Fibroblast of mammary gland (primary cell): Measurements from ENCODE around the gene LMX1A.

Experiments used
- DNase-seq: peaks from one replicate; pipeline ENCODE4 v3.0.0-alpha.2; 2010; ENCODE audit warnings: low read depth
- H3K4me3 ChIP-seq: 2 replicates; pipeline ENCODE4 v1.5.1; 2011; ENCODE audit warnings: low read depth, mild to moderate bottlenecking, low read length, moderate library complexity; ENCODE audit not compliant: control insufficient read depth
- TF ChIP-seq, protein P1 (sequence below): conservative IDR thresholded peaks from 2 replicates; pipeline ENCODE4 v1.5.1; 2011; ENCODE audit warnings: low read depth, low read length, inconsistent platforms; ENCODE audit not compliant: control insufficient read depth, insufficient read depth

LMX1A gene

DNA sequence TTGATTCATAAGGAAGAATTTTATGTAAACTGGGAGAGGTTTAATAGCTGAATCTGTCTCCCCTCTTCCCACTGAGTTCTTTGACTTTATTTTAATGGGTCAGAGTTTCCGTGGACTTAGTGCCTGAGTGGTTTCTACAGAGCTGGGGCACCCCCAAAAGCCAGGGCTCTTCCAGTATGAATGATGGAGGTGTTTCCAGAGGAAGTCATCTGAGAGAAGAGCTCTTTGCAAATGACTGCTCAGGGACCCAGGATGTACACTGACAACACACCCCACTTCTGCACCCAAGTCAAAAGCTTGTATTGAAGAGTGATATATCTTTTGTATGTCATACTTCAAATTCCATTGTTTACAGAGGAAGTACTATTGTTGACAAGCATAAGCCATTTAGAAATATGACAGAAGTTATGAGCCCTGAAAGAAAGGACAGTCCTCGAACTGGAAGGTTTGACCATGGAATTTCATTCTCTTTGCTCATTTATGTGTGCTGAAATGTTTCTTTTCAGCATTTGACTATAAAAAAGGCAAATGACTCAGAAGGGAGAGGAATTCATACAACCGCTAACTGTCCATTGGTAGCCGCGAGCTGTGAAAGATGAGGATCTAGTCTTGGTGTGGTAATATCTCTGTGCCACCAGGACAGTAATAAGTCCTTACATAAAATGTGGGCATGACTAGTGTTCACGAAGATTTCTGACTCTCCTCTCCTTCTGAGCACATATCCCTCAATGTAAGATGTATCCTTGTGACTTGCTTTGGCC lies 25.4 kb upstream of the LMX1A start:
- H3K4me3 ChIP-seq, result no peak overlapping the region
- TF ChIP-seq, protein P1, sequence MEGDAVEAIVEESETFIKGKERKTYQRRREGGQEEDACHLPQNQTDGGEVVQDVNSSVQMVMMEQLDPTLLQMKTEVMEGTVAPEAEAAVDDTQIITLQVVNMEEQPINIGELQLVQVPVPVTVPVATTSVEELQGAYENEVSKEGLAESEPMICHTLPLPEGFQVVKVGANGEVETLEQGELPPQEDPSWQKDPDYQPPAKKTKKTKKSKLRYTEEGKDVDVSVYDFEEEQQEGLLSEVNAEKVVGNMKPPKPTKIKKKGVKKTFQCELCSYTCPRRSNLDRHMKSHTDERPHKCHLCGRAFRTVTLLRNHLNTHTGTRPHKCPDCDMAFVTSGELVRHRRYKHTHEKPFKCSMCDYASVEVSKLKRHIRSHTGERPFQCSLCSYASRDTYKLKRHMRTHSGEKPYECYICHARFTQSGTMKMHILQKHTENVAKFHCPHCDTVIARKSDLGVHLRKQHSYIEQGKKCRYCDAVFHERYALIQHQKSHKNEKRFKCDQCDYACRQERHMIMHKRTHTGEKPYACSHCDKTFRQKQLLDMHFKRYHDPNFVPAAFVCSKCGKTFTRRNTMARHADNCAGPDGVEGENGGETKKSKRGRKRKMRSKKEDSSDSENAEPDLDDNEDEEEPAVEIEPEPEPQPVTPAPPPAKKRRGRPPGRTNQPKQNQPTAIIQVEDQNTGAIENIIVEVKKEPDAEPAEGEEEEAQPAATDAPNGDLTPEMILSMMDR, result no peak
- DNase-seq, result peak; percentile 52

DNA sequence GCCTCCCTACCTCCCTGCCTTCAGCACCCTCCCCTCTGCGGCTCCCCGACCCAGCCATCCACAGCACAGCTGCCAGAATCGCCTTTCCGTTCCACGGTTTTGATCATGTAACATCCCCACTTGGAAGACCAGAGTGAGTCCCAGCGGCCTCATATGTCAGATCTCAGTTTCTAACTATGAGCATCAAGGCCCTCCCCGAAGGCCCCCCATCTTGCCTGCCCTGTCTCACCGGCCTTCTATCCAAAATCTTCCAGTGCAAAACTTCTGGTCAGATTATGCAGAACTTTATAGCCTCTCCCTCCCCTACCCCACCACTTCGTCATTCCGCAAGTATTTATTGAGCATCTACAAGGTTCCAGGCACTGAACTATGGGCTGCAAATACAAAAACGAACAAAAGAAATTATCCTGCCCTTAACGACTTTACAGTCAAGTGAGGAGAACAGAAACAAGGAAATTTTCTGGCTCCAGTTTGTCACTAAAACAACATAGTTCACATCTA lies 20.3 kb upstream of the LMX1A start:
- no peak for DNase-seq
- TF ChIP-seq, protein P1, result no peak
- H3K4me3 ChIP-seq, result peak overlapping the region; percentile 33

DNA sequence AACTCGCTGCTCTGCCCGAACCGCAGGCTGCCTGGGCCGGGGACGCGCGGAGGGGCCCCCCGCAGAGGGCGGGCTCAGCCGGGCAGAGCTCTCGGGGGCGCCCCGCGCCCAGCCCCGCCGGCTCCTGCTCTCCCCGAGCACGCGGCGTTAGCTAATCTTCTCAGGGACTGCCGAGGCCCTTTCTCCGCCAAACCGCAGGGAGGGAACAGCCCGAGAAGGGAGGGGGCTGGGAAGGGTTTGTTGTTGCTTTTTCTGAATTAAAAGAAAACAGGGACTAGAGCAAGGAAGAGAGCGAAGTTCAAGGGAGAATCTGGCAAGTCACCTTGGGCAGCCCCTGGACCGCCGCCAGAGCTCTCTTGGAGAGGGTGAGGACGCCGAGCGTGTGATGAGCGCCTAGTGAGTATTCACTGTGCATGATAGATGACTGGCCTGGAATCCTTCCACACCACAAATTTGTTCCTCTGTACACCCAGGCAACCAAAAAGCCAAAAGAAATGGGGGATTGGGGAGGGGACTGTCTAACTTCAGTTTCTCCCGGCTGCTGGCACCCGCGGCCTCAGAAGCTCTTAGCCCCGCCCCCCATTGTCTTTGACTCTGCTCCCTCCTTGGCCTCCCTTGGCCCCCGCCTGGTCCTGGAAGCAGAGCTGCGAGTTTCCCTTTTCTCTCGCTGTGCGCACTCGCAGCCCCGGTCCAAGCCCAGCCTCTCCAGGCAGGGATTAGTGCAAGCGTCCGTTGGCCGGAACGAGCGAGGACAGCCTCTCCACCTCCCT lies 19.7 kb upstream of the LMX1A start:
- peak overlapping the region; percentile 33 for H3K4me3 ChIP-seq
- DNase-seq, result peak; percentile 96
- TF ChIP-seq, protein P1, result no peak

DNA sequence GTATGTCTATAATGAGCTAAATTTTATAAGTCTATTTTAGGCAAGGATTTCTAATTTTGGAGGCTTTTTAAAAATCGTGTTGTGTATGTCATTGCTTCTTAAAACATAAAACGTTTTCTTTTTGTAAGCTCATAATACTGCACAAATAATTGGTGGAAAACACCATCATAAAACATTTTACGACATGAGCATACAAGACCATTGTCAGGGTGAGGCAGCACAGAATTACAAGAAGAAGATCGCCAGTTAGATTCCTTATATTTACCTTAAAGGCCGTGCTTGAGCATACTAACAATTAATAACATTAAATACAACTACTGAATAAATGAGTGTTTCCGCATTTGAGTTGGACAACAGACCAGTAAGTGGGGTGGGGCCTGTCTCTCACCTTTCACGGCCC lies 19.1 kb upstream of the LMX1A start:
- TF ChIP-seq, protein P1, result no peak
- DNase-seq, result no peak
- H3K4me3 ChIP-seq, result no peak overlapping the region

DNA sequence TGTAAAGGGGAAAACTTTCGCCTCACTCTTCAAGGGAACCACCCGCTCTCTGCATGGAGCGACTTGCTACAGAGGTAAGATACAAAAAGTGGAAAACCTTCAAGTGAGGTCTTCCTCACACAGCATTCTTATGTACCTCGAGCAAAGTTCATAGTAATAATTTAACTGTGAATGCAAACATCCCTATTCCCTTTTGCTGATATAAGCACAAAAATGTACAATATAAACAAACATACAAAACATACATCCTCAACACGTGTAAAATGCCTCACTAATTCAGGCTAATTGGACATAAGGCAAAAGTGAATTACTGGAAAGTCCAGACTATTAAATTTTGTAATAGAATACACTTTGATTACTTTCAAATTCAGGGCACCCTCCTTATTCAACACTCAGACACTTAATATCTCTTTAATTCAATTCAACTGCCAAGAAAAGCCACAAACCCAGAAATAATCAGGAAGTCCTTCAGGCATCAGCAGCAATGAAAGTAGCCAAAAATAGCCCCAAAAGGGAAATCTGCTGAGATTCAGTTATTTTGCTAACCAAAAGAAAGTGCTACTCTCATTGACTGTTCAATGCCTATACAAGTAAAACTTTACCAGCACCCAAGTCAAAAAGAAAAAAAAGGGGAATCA lies 15.2 kb upstream of the LMX1A start:
- DNase-seq, result no peak
- H3K4me3 ChIP-seq, result no peak overlapping the region
- TF ChIP-seq, protein P1, result no peak

DNA sequence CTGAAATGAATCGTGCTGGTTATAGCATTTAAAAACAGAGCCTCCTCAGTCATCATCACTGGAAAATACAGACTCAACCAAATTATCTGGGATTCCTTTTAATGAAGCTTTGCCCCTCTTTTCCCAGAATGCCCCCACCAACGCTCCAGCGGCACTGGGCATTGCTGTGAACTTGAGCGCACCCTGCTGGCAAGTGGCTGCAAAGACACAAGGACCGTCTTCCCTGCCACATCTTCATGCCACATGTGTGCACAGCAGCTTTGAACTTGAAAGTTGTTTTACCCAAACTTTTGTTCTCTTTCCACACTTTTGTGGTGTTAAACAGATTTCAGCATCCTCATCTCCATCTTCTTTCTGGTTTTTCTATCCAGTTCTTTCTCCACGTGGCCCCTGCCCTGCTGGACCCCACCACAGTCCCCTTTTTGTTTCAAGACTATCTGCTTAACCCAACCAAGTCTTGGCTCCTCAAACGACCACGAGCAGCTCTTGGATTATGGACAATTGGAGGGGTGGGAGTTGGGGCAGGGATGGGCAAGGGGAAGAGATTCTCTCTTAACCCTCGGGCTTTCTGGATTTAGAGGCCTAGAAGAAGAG lies 12.8 kb upstream of the LMX1A start:
- H3K4me3 ChIP-seq, result no peak overlapping the region
- TF ChIP-seq, protein P1, result peak; percentile 94
- DNase-seq, result peak; percentile 51
